Activated naive CD4-positive, alpha-beta T cell treated with anti-CD3 and anti-CD28 coated beads, Interleukin-2, amount 50 U/mL, for 16 hours (primary cell): Measurements from ENCODE around the gene CABCOCO1.

Source experiments
- DNase-seq: peaks from one replicate; pipeline ENCODE4 v3.0.0-alpha.2; 2020

CABCOCO1 gene

GRCh38 chr10:61662794-61663259 lies at the start of gene CABCOCO1:
TSS of gene CABCOCO1 (plus strand) at chr10:61662929. CDS start at chr10:61662973, 44 bp downstream.
- DNase-seq: no peak

GRCh38 chr10:61613665-61614064 lies 49.1 kb upstream of the CABCOCO1 start:
- no peak for DNase-seq

GRCh38 chr10:61616611-61617010 lies 46.1 kb upstream of the CABCOCO1 start:
- DNase-seq: no peak

- no peak for DNase-seq
These were observed 45.5 kb upstream of the CABCOCO1 start for GRCh38 chr10:61617180-61617579.

GRCh38 chr10:61617586-61617985 lies 45.1 kb upstream of the CABCOCO1 start:
- DNase-seq: no peak

GRCh38 chr10:61618388-61618961 lies 44.3 kb upstream of the CABCOCO1 start:
- DNase-seq: no peak

GRCh38 chr10:61620506-61620905 lies 42.2 kb upstream of the CABCOCO1 start:
- DNase-seq: no peak

GRCh38 chr10:61621605-61622051 lies 41.1 kb upstream of the CABCOCO1 start:
- no peak for DNase-seq

GRCh38 chr10:61623161-61623560 lies 39.6 kb upstream of the CABCOCO1 start:
- DNase-seq: no peak

GRCh38 chr10:61626209-61626608 lies 36.5 kb upstream of the CABCOCO1 start:
- no peak for DNase-seq

GRCh38 chr10:61627266-61627665 lies 35.5 kb upstream of the CABCOCO1 start:
- no peak for DNase-seq

- no peak for DNase-seq
These were observed 34.4 kb upstream of the CABCOCO1 start for GRCh38 chr10:61628151-61628874.

- DNase-seq: no peak
These were observed 33.7 kb upstream of the CABCOCO1 start for GRCh38 chr10:61628875-61629513.

- no peak for DNase-seq
These were observed 33.2 kb upstream of the CABCOCO1 start for GRCh38 chr10:61629576-61629975.

- no peak for DNase-seq
These were observed 30.6 kb upstream of the CABCOCO1 start for GRCh38 chr10:61632057-61632670.

- no peak for DNase-seq
These were observed 29.1 kb upstream of the CABCOCO1 start for GRCh38 chr10:61633665-61634064.

GRCh38 chr10:61634746-61635145 lies 28.0 kb upstream of the CABCOCO1 start:
- no peak for DNase-seq

GRCh38 chr10:61635471-61635870 lies 27.3 kb upstream of the CABCOCO1 start:
- DNase-seq: no peak

- DNase-seq: no peak
These were observed 26.8 kb upstream of the CABCOCO1 start for GRCh38 chr10:61635932-61636331.

- DNase-seq: no peak
These were observed 22.8 kb upstream of the CABCOCO1 start for GRCh38 chr10:61639952-61640351.

GRCh38 chr10:61640856-61641255 lies 21.9 kb upstream of the CABCOCO1 start:
- no peak for DNase-seq

- no peak for DNase-seq
These were observed 20.6 kb upstream of the CABCOCO1 start for GRCh38 chr10:61642150-61642571.

- DNase-seq: no peak
These were observed 20.1 kb upstream of the CABCOCO1 start for GRCh38 chr10:61642676-61643075.
